ENCODE measurements around the gene SLC26A1.
A peak's percentile ranks its signal among the peaks of the same experiment; 100 is the strongest.

SLC26A1 gene

DNA sequence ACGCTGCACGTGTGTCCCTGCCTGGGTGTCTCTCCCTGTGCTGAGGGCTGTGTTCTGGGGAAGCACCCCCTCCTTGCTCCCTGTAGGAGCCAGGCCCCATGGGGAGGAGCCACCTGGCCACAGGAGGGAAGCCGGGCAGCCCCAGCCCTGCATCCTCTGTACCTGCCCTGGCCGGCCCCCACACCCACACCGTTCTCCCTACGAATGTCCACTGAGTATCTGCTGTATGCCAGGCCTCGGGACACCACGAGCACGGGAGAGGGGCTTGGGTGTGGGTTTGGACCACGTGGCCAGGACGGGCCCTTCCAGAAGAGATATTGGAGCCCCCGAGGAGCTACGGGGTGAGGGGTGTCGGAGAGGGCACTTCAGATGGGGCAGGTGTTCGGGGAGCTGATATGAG is 24.5 kb upstream of the SLC26A1 start:
- no peak overlapping the region for H3K27ac ChIP-seq (ENCODE audit: low read length)
- H3K4me1 ChIP-seq (ENCODE audit: control insufficient read depth in 1 of 2, insufficient read depth in 2 of 2, low read length in 2 of 2), result peaks cover 0 to 2% of the 10 kb centered on the region in 2 donors
- H3K27me3 ChIP-seq (ENCODE audit: low read depth, low read length), result no peaks in the 10 kb centered on the region

DNA sequence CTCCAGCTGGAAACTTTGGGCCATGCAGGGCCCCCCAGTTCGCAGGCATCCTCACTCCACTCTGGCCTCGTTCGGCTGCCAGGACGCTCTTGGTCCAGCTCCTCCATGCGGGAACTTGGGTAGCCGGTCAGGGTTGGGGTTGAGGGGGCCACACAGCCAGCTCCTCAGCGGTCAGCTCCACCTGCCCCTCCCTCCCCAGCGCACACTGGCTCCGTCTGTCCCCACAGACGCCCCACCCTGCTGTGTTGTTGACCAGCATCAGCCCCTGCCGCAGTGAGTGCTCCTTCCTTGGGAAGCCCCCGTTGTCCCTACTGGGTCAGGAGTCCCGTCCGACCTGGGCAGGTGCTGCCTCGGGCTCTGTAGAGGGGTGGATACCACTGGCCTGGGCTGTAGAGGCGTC is 24.0 kb upstream of the SLC26A1 start:
- no peaks in the 10 kb centered on the region for H3K36me3 ChIP-seq (ENCODE audit: control insufficient read depth in 1 of 2, insufficient read depth in 2 of 2, low read length in 2 of 2)

More for the DNA sequence above, 24.5 kb upstream of the SLC26A1 start:
- no peaks in the 10 kb centered on the region for H3K36me3 ChIP-seq (ENCODE audit: control insufficient read depth in 1 of 2, insufficient read depth in 2 of 2, low read length in 2 of 2)
- H3K4me3 ChIP-seq (ENCODE audit: low read depth in 1 of 2, low read length in 2 of 2), result no peak overlapping the region
- no peaks in the 10 kb centered on the region for H3K9me3 ChIP-seq (ENCODE audit: control insufficient read depth in 1 of 2, low read length in 2 of 2)

DNA sequence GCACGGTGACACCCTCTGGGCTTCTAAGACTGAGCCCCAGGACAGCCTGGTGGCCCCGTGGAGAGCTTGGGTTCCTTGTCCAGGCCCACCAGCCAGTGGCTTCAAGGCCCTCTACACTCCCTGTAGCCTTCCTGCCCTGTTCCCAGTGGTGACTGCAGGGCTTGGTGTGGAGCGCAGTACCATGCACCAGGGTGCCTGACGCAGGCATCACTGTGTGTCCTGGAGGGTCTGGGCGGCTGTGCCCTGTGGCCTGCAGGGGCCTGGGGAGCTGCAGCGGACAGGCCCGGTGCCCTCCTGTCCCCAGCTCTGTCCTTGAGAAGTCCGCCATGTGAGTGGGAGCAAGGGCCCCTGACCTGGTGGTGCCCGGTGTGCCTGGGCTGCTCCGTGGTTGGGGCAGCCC is 22.5 kb upstream of the SLC26A1 start:
- H3K4me1 ChIP-seq (ENCODE audit: control insufficient read depth in 1 of 2, insufficient read depth in 2 of 2, low read length in 2 of 2), result peaks cover 0 to 9% of the 10 kb centered on the region in 2 donors
- no peak overlapping the region for H3K27ac ChIP-seq (ENCODE audit: low read length)
- no peak overlapping the region for H3K4me3 ChIP-seq (ENCODE audit: low read depth in 1 of 2, low read length in 2 of 2)
- H3K27me3 ChIP-seq (ENCODE audit: low read depth, low read length), result no peaks in the 10 kb centered on the region
- H3K9me3 ChIP-seq (ENCODE audit: control insufficient read depth in 1 of 2, low read length in 2 of 2), result no peaks in the 10 kb centered on the region
- H3K36me3 ChIP-seq (ENCODE audit: control insufficient read depth in 1 of 2, insufficient read depth in 2 of 2, low read length in 2 of 2), result no peaks in the 10 kb centered on the region

More for the DNA sequence above, 24.0 kb upstream of the SLC26A1 start:
- H3K4me3 ChIP-seq (ENCODE audit: low read depth in 1 of 2, low read length in 2 of 2), result no peak overlapping the region
- H3K27me3 ChIP-seq (ENCODE audit: low read depth, low read length), result no peaks in the 10 kb centered on the region
- H3K4me1 ChIP-seq (ENCODE audit: control insufficient read depth in 1 of 2, insufficient read depth in 2 of 2, low read length in 2 of 2), result peaks cover 0 to 5% of the 10 kb centered on the region in 2 donors
- H3K27ac ChIP-seq (ENCODE audit: low read length), result no peak overlapping the region
- no peaks in the 10 kb centered on the region for H3K9me3 ChIP-seq (ENCODE audit: control insufficient read depth in 1 of 2, low read length in 2 of 2)

DNA sequence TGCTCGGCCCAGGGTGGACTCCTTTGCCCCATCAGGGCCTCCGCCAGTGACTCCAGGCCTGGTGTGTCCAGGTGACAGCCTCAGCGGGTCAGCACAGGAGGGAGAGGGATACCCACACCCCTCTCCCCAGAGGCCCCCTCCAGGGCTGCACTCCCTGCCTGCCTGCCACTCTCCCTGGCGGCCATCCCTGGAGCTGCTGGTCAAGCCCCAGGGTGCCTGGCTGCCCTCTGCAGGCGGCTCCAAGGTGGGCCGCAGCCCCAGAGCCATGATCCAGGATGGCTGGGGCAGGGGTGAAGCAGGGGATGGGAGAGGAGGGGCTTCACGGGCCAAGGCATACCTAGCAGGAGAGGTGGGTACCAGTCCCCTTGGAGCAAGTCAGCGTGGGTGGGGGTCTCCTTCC is 22.0 kb upstream of the SLC26A1 start:
- no peaks in the 10 kb centered on the region for H3K27me3 ChIP-seq (ENCODE audit: low read depth, low read length)
- no peak overlapping the region for H3K4me3 ChIP-seq (ENCODE audit: low read depth in 1 of 2, low read length in 2 of 2)
- H3K9me3 ChIP-seq (ENCODE audit: control insufficient read depth in 1 of 2, low read length in 2 of 2), result no peaks in the 10 kb centered on the region
- no peak overlapping the region for H3K27ac ChIP-seq (ENCODE audit: low read length)
- no peaks in the 10 kb centered on the region for H3K36me3 ChIP-seq (ENCODE audit: control insufficient read depth in 1 of 2, insufficient read depth in 2 of 2, low read length in 2 of 2)
- peaks cover 0 to 15% of the 10 kb centered on the region in 2 donors for H3K4me1 ChIP-seq (ENCODE audit: control insufficient read depth in 1 of 2, insufficient read depth in 2 of 2, low read length in 2 of 2)

DNA sequence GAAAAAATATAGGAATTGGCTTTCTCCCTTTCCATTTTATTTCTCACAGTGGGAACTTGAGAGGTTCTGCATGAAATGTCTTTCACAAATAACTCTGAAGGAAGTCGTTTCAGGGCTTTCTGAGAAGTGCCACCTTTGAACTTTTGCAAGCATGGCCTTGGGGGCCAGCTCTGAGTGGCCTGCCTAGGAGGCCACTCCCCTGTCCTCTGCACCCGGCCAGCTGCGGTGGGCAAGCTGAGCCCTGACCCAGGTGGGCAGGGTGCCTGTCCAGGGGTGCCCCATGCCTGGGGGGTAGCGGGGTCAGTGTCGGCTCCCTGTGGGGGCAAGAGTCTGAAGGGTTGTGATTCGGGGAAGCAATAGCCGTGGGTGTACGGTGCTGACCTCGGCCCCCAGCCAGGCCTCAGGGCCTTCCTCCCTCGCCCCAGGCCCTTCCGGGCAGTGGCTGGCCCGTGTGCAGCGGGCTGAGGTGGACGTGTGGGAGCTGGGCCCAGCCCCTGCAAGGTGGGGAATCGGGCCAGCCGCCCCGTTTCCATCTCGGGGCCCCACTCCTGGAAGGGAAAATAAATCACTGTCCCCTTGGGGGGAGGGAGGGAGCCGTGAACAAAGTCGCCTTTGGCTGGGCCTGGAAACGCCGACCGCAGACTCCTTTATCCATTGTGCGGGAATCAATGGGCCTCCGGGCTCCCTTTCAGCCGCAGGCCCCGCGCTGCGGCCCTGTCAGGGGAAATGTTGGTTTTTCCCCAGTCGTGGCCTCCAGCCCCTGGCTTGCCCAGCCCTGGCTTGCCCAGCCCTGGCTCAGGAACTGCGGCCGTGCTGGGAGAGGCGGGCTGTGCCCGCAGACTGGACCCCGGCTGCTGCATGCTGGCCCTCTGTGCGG is 21.3 kb upstream of the SLC26A1 start:
- Histone ChIP-seq H3K27me3 (ENCODE audit: low read depth, low read length) (no peaks in the 10 kb centered on the region), H3K36me3 (ENCODE audit: control insufficient read depth in 1 of 2, insufficient read depth in 2 of 2, low read length in 2 of 2) (no peaks in the 10 kb centered on the region), H3K9me3 (ENCODE audit: control insufficient read depth in 1 of 2, low read length in 2 of 2) (no peaks in the 10 kb centered on the region), H3K4me1 (ENCODE audit: control insufficient read depth in 1 of 2, insufficient read depth in 2 of 2, low read length in 2 of 2) (peaks cover 0 to 18% of the 10 kb centered on the region in 2 donors), H3K4me3 (ENCODE audit: low read depth in 1 of 2, low read length in 2 of 2) (no peak overlapping the region), H3K27ac (ENCODE audit: low read length) (no peak overlapping the region)

DNA sequence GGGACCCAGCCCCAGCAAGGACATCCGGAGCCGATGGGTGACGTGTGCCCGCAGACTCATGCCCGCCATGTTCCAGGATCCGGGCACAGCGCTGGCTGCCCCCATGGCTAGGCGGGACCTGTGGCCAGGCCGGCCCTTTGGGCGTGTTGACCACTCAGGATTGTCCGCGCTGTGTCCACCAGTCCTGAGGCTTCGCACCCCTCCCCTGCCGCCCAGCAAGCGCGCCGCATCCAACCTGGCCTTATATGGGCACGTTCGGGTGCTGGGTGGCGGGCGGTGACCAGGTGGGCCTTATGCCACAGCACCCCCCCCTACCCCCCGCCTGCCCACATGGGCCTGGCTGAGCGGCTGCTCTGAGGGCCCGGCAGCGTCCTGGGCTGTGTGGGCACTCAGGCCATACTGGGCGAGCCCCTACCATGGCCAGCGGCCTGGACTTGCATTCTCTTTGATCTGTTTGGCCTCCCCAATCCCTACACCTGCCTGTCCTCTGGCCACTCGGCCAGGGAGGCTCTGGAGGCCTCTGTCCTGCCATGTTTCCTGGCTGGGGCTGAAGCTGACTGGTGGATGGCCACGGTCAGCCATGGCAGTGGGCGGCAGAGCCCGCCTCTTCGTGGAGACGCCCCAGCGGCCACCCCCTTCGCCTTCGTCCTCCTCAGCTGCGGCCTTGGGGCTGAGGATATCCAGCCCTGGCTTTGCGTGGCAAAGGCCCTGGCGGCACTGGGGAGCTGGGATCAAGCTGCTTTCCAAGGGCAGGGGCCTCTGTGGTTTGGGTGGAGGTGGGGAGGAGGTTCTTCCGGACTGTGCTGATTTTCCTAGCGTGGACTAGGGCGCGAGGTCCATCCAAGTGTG is 20.2 kb upstream of the SLC26A1 start:
- Histone ChIP-seq H3K4me3 (ENCODE audit: low read depth in 1 of 2, low read length in 2 of 2) (no peak overlapping the region), H3K36me3 (ENCODE audit: control insufficient read depth in 1 of 2, insufficient read depth in 2 of 2, low read length in 2 of 2) (no peaks in the 10 kb centered on the region), H3K4me1 (ENCODE audit: control insufficient read depth in 1 of 2, insufficient read depth in 2 of 2, low read length in 2 of 2) (peaks cover 0 to 27% of the 10 kb centered on the region in 2 donors), H3K27ac (ENCODE audit: low read length) (no peak overlapping the region), H3K27me3 (ENCODE audit: low read depth, low read length) (no peaks in the 10 kb centered on the region), H3K9me3 (ENCODE audit: control insufficient read depth in 1 of 2, low read length in 2 of 2) (no peaks in the 10 kb centered on the region)

DNA sequence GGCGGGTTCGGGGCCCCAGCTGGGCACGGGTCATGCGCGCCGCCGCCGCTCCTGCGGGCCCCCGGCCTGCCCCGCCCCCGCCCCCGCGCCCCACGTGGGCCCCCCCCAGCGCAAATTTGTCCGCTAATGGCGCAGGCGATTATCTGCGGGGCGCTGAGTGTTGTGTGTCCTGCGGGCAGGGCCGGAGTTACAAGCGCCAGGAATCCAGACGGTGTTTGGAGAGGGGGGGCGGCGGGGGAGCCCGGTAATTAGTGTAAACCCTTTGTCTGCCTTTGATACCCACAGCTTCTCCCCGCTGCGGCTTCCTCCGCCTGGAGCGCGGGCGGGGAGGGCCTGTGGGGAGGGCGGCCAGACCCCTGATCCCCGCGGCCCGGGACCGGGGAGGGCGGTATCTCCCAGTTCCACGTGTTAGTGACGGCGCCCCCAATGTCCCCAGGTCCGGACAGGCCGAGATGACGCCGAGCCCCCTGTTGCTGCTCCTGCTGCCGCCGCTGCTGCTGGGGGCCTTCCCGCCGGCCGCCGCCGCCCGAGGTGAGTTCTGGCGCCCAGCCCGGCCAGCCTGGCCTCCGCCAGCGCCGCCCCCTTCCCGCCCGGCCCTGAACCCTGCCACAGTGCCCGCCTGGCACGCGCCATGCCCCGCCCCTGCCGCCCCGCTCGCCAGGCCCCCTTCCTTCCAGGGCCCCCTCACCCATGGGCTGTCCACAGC is 19.0 kb upstream of the SLC26A1 start:
- Histone ChIP-seq H3K36me3 (ENCODE audit: control insufficient read depth in 1 of 2, insufficient read depth in 2 of 2, low read length in 2 of 2) (no peaks in the 10 kb centered on the region), H3K9me3 (ENCODE audit: control insufficient read depth in 1 of 2, low read length in 2 of 2) (no peaks in the 10 kb centered on the region), H3K4me1 (ENCODE audit: control insufficient read depth in 1 of 2, insufficient read depth in 2 of 2, low read length in 2 of 2) (peaks cover 0 to 28% of the 10 kb centered on the region in 2 donors), H3K4me3 (ENCODE audit: low read depth in 1 of 2, low read length in 2 of 2) (peak overlapping the region in 1 of 2 donors; percentile 59), H3K27ac (ENCODE audit: low read length) (no peak overlapping the region), H3K27me3 (ENCODE audit: low read depth, low read length) (no peaks in the 10 kb centered on the region)

DNA sequence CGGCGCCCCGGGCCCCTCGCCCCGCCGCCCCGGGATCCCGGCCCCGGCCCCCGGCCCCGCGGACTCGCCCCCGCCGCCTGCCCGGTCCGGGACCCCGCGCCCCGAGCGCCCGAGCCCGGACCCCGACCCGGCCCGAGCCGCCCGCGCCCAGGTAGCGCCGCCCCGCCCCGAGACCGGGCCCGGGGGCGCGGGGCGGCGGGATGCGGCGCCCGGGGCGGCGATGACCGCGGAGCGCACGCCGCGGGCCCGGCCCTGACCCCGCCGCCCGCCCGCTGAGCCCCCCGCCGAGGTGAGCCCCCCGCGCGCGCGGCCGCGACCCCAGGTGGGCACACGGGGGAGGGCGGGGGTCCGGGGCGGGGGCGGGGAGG is 18.4 kb upstream of the SLC26A1 start:
- H3K27me3 ChIP-seq (ENCODE audit: low read depth, low read length), result no peaks in the 10 kb centered on the region
- H3K9me3 ChIP-seq (ENCODE audit: control insufficient read depth in 1 of 2, low read length in 2 of 2), result no peaks in the 10 kb centered on the region
- H3K4me1 ChIP-seq (ENCODE audit: control insufficient read depth in 1 of 2, insufficient read depth in 2 of 2, low read length in 2 of 2), result peaks cover 0 to 28% of the 10 kb centered on the region in 2 donors
- no peak overlapping the region for H3K27ac ChIP-seq (ENCODE audit: low read length)
- no peaks in the 10 kb centered on the region for H3K36me3 ChIP-seq (ENCODE audit: control insufficient read depth in 1 of 2, insufficient read depth in 2 of 2, low read length in 2 of 2)
- no peak overlapping the region for H3K4me3 ChIP-seq (ENCODE audit: low read depth in 1 of 2, low read length in 2 of 2)

DNA sequence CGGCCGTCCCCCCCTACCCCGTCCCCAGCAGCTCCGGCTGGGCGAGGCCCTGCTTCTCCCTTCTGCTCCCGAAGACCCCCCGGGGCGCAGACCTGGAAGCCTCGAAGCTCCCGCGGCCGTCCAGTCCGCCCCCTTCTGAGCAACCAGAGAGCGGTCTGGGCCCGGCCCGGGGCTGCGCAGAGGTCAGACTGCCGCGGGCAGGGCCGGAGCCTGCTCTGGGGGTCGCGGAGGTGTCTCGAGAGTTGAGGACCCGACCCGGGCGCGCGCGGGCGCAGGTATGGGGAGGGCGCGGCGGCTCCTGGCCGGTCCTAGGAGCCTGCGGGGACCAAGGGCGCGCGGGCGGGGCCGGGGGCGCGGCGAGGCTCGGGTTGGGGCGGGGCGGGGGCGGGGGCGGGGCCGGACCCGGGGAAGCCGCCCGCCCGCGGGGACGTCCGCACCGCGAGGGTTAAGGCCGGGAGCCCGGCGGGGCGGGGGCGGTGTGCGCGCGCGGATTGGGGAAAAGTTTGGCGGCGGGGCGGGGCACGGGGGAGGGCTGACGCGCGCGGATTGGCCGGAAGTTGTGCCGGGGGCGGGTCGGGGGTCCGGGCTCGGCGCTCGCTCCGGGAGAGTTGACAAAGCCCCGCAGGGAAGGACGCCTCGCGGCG is 17.9 kb upstream of the SLC26A1 start, which contains the start of gene FGFRL1:
Gene FGFRL1, plus strand, starts transcription at position 605 of the 644 bp plus-strand sequence. CDS start 860 bp downstream, outside the sequence.
- no peak within 1 kb of the TSS for H3K27ac ChIP-seq (ENCODE audit: low read length)
- H3K4me3 ChIP-seq (ENCODE audit: low read depth in 1 of 2, low read length in 2 of 2), result peak within 1 kb of the TSS; percentile 37 to 75
- H3K27me3 ChIP-seq (ENCODE audit: low read depth, low read length), result peaks cover 3% of the 10 kb centered on the region
- no peaks in the 10 kb centered on the region for H3K36me3 ChIP-seq (ENCODE audit: control insufficient read depth in 1 of 2, insufficient read depth in 2 of 2, low read length in 2 of 2)
- no peaks in the 10 kb centered on the region for H3K9me3 ChIP-seq (ENCODE audit: control insufficient read depth in 1 of 2, low read length in 2 of 2)
- peaks cover 0 to 28% of the 10 kb centered on the region in 2 donors for H3K4me1 ChIP-seq (ENCODE audit: control insufficient read depth in 1 of 2, insufficient read depth in 2 of 2, low read length in 2 of 2)

DNA sequence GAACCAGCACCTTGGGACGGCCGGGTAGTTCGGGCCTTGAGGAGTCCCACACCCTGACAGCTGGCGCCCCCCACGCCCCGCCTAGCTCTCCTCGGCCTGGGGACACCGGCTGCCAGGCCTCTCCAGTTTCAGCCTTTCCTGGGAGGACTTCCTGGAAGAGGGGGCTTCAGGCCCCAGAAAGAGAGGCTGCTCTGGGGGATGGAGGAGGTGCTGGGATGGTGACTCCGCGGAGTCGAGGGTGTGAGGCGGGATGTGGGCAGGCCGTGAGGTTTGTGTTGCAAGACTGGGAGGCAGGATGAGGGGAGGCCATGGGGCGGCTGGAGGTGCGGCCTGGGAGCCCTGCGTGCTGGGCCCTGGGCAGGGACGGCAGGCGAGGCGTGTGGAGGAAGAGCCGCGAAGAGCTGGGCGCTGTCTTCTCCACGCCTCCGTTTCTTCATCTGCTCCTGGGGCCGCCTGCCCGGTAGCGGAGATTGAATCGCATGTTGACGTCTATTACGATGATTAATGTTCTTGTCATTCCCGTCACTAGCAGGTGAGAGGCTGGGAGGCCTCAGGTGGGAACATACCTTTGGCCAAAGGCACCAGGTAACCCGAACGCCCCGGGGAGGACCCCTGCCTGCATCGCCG is 17.3 kb upstream of the SLC26A1 start:
- Histone ChIP-seq H3K4me3 (ENCODE audit: low read depth in 1 of 2, low read length in 2 of 2) (peak overlapping the region; percentile 37 to 75), H3K27me3 (ENCODE audit: low read depth, low read length) (peaks cover 3% of the 10 kb centered on the region), H3K27ac (ENCODE audit: low read length) (no peak overlapping the region), H3K9me3 (ENCODE audit: control insufficient read depth in 1 of 2, low read length in 2 of 2) (no peaks in the 10 kb centered on the region), H3K4me1 (ENCODE audit: control insufficient read depth in 1 of 2, insufficient read depth in 2 of 2, low read length in 2 of 2) (peaks cover 0 to 28% of the 10 kb centered on the region in 2 donors), H3K36me3 (ENCODE audit: control insufficient read depth in 1 of 2, insufficient read depth in 2 of 2, low read length in 2 of 2) (no peaks in the 10 kb centered on the region)

Measured in muscle layer of duodenum (tissue), 2 donors.